NOMO-1 (cell line): ENCODE measurements around the gene B3GALT5.
A peak's percentile ranks its signal among the peaks of the same experiment; 100 is the strongest.

Source experiments
- DNase-seq, 2 experiments: peaks; one replicate each; lab custom pipeline; 2025; ENCODE audit not compliant: unreplicated experiment in 2 of 2; lab: John Stamatoyannopoulos, UW

Gene B3GALT5

DNA sequence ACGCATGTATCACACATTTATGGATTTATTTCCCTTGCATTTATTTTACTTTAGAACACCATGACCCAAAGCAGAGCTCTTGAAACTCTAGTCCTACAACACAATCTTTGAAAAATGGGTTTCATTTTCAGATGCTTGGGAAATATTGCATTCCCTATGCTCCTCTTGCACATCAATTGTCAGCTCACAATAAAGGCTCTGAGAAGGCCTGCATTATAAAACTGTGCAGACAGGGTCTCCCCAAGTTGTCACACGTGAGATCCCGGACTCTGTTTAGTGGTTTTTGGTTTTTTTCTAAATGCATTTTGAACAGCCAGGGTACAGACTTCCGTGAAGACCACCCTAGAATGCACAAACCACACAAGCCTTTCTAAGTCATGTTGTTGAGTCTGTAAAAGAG, 9.9 kb upstream of the B3GALT5 start:
- no peak for DNase-seq

- no peak for DNase-seq
Observed at GRCh38 chr21:39604951-39605350, 7.8 kb upstream of the B3GALT5 start.

- no peak for DNase-seq
Observed at GRCh38 chr21:39610703-39611102, 2.0 kb upstream of the B3GALT5 start.

GRCh38 chr21:39611551-39612190, 1.1 kb upstream of the B3GALT5 start:
- DNase-seq = no peak

DNA sequence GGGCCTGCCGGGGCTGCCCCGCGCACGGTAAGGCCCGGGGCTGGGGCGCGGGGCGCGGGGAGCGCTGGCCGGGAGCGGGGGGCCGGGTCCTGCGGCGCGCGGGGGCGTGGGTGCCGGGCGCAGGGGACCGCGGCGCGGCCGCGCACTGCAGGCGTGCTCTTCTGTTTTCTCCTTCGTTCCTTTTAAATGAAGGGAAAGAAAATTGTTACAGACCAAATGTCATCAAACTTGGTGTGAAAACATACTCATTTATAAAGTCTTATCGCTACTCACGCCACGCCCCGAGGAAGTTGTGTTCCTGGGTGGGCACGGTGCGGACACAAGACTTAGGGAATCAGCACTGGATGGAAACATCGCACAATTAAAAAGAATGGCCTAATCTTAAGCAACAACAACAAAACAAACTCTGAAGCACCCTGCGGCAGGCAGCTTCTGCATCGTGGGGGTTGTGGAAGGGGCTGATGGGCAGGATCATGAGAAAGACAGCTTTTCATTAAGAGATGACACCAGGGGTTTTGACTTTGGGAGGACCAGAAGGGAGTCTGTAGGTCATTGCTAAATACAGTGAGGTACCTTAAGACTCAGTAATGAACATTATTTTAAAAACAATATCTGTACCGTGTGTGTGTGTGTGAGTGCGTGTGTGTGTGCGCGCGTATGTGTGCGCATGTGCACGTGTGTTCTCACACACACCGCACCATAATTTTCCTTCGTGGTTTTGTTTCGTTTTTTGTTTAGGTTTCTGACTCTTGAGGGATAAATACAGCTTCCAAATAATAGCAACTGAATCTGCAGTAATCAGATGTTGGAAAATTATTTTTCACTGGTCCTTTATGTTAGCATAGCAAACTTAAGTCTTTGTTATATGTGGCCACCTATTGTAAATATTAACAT, 548 bp downstream of the B3GALT5 start:
- DNase-seq = no peak

DNA sequence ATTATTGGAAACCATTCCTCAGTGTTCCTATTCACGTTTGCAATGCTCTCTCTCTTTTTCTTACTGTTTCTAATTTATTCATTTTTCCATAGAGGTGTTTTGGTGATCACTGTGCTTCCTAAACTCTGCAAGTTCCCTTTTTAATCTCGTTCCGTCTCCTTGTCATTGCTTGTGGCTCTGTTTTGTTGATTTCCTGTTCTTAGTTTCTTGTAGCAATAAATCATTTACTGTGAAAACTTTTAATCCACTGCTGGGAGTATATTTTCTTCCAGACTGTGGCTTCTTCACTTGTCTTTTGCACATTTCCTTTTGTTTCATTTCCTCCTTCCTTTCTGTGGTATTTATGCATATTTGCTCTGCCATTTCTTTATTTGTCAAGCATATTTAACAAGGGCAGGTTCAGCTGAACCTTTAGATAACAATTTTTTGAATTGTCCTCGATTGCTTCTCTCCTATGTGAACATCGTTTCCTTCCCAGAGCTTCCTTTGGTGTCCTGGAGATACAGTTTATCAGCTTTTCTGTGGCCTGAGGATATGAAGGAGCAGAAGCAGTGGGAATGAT, 3.6 kb downstream of the B3GALT5 start:
- DNase-seq = peak; percentile 1 to 20

GRCh38 chr21:39620856-39621255, 8.1 kb downstream of the B3GALT5 start:
- no peak for DNase-seq

DNA sequence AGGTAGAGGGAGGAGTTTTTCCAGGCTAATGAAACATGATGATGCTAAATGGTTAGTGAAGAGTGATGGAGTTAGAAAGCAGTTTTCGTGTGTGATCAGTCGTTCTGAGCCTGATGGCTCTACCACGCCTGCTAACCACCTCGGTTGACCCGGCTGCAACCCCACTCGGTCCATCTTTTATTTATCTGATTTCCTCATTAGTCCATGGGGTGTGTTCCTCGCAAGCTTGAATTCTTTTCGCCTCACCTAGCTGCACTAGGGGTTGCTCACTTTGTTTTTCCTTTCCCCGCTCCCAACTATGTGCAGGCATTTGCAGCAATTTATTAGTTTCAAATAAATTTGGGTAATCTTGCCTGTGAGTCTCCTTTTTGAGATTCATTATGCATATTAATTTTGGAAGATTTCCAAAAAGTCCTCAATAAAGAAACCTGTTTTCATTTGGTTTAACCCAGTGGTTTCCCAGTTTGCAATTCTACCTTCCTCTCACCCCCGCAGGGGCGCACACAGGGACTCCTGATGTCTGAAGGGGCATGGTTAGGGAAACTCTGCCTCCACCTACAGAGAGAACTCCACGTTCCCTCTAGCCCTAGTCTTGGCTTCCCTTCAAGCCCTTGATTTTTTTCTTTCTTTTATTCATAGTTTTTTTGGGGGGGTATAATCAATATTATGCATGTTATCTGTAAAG, 12.6 kb downstream of the B3GALT5 start:
- DNase-seq = no peak

DNA sequence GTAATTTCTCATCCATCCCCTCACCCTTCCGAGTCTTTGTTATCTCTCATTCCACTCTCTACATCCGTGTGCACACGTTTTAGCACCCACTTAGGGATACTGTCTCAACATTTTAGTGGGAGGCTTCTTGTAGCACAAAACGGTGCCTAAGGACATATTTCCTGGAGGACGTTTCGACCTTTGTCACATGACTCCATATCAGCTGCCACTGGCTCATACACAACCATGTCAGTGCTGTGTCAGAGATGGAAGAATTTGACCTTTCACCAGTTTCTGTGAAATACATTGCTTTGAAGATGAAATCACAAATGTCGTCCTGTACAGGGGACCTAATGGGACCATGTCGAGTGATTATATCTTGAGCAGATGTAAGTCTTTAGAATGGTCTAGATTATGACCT, 15.6 kb downstream of the B3GALT5 start:
- DNase-seq = no peak

DNA sequence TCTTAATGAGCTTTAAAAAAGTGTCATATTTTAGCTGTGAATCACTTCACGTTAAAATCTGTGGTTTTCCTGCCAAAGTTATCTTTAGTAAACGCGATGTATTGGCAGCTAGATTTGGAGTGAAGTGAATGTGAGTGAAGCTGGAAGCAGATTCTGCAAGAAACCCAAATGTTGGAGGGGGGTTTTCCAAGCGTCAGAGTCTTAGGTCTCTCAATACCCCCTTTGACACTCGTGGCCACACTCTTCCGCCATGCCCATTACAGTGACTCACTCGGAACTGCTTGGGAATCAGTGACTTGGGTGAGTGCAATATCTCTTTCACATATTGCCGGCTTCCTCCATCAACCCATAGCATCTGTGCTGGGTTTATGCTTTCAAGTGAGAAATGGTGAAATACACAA, 17.5 kb downstream of the B3GALT5 start:
- no peak for DNase-seq

- no peak for DNase-seq
Observed at GRCh38 chr21:39630827-39631226, 18.1 kb downstream of the B3GALT5 start.

GRCh38 chr21:39631842-39632562, 19.3 kb downstream of the B3GALT5 start:
- DNase-seq = no peak

GRCh38 chr21:39632796-39633442, 20.2 kb downstream of the B3GALT5 start:
- no peak for DNase-seq

DNA sequence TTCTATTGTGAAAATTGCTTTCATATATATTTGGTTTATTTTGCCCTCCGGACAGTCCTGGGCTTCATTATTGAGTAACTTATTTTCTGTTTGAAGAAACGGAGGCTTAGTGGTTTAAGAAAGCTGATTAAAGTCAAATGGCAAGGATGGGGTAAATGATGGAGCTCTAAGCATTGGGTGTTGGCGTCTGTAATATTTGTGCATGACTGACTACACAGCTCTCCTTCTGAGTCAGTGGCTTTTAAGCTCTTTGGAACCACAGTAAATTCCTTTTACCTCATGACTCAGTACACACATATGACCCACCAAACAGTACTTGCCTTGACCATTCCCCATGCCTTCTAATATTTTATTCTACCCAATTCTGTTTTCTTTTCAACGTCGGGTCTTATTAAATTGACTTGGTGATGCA, 21.0 kb downstream of the B3GALT5 start:
- no peak for DNase-seq

GRCh38 chr21:39634507-39634906, 21.8 kb downstream of the B3GALT5 start:
- no peak for DNase-seq

- no peak for DNase-seq
Observed at GRCh38 chr21:39637197-39637970, 24.6 kb downstream of the B3GALT5 start.

DNA sequence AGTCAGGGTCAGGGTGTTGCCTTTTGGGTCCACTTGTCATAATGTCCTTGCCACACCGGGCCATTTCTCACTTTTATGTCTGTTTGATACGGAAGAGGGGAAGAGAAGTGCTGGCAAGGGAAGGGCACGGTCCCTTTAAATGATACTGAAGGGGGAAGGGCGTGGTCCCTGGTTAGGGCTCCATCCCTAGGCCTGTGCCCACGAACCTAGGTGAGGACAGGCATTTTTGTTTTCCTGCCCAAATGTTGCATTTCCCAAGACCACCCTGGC, 25.2 kb downstream of the B3GALT5 start:
- no peak for DNase-seq

GRCh38 chr21:39638281-39638680, 25.5 kb downstream of the B3GALT5 start:
- no peak for DNase-seq

- no peak for DNase-seq
Observed at GRCh38 chr21:39640754-39641153, 28.0 kb downstream of the B3GALT5 start.
